GM19463 (cell line): ENCODE measurements around the gene HDHD5.
A peak's percentile ranks its signal among the peaks of the same experiment; 100 is the strongest.

Experiments used
- ATAC-seq: cut with Tn5 transposase; IDR thresholded peaks from one replicate; pipeline ENCODE4 v1.9.1; 2021; ENCODE audit warnings: mild to moderate bottlenecking, moderate library complexity; ENCODE audit not compliant: unreplicated experiment

HDHD5 gene

GRCh38 chr22:17120711-17121232 lies 38.3 kb downstream of the HDHD5 start:
- peak; percentile 28 for ATAC-seq

- peak; percentile 50 for ATAC-seq
Observed at GRCh38 chr22:17120281-17120680, 38.8 kb downstream of the HDHD5 start.

GRCh38 chr22:17119481-17120202 lies 39.4 kb downstream of the HDHD5 start:
- ATAC-seq = no peak

GRCh38 chr22:17118342-17118741 lies 40.7 kb downstream of the HDHD5 start:
- no peak for ATAC-seq

GRCh38 chr22:17117890-17118289 lies 41.2 kb downstream of the HDHD5 start:
- ATAC-seq = no peak

GRCh38 chr22:17117400-17117799 lies 41.7 kb downstream of the HDHD5 start:
- no peak for ATAC-seq

- no peak for ATAC-seq
Observed at GRCh38 chr22:17116572-17117330, 42.3 kb downstream of the HDHD5 start.

- ATAC-seq = no peak
Observed at GRCh38 chr22:17115945-17116565, 43.0 kb downstream of the HDHD5 start.

- ATAC-seq = no peak
Observed at GRCh38 chr22:17115236-17115635, 43.8 kb downstream of the HDHD5 start.

- ATAC-seq = no peak
Observed at GRCh38 chr22:17114898-17115235, 44.2 kb downstream of the HDHD5 start.

GRCh38 chr22:17114173-17114897 lies 44.7 kb downstream of the HDHD5 start:
- no peak for ATAC-seq

GRCh38 chr22:17113600-17113999 lies 45.5 kb downstream of the HDHD5 start:
- ATAC-seq = no peak

GRCh38 chr22:17112491-17113042 lies 46.5 kb downstream of the HDHD5 start:
- ATAC-seq = no peak

- ATAC-seq = no peak
Observed at GRCh38 chr22:17110791-17111550, 48.1 kb downstream of the HDHD5 start.

GRCh38 chr22:17109976-17110375 lies 49.1 kb downstream of the HDHD5 start:
- no peak for ATAC-seq

GRCh38 chr22:17109113-17109865 lies 49.8 kb downstream of the HDHD5 start:
- no peak for ATAC-seq

GRCh38 chr22:17108256-17109112 lies 50.6 kb downstream of the HDHD5 start:
- no peak for ATAC-seq

GRCh38 chr22:17107547-17107810 lies 51.6 kb downstream of the HDHD5 start:
- ATAC-seq = no peak
